GM12878 (cell line): Measurements from ENCODE around the gene DCTN5. TPM values are rescaled to one million over a fixed set of nuclear protein-coding genes. Genes with fewer than 3 reads are reported as not detected.

Experiments used
- ATAC-seq: fragments of 200-7000 bp; cut with Tn5 transposase; 3 replicates; pipeline ENCODE4 v1.9.1; 2020; ENCODE audit warnings: mild to moderate bottlenecking, moderate library complexity
- BruUV-seq: library from RNA; stranded (reverse); fragments of 400-500 nt; replicated peaks from 2 replicates; lab custom pipeline; 2021; lab: Mats Ljungman, UMichigan
- CTCF ChIA-PET: fragments of 300-600 bp; sonication (Branson Sonifier 250); formaldehyde crosslinking; extraction: SDS; loops from one replicate; lab custom pipeline; 2021; ENCODE audit warnings: inconsistent platforms; lab: Yijun Ruan, JAX
- POLR2A ChIA-PET: fragments of 350-600 bp; formaldehyde crosslinking; extraction: SDS; loops from one replicate; lab custom pipeline; 2021; ENCODE audit warnings: inconsistent platforms; lab: Charles Lee
- RAD21 ChIA-PET: fragments of 300-600 bp; sonication (Branson Sonifier 250); formaldehyde crosslinking; loops from one replicate; lab custom pipeline; 2023; ENCODE audit warnings: antibody characterized with exemption; ENCODE audit not compliant: unreplicated experiment; lab: Charles Lee
- SMC1A ChIA-PET: fragments of 300-600 bp; sonication (Branson Sonifier 250); formaldehyde crosslinking; loops from one replicate; lab custom pipeline; 2023; ENCODE audit not compliant: unreplicated experiment, uncharacterized antibody; lab: Charles Lee
- DNase-seq: peaks from one replicate; pipeline ENCODE4 v3.0.0-alpha.2; 2011; ENCODE audit warnings: low read depth, low spot score
- FAIRE-seq: peaks from 3 replicates; lab custom pipeline; 2011; peaks lifted over from hg19 to GRCh38; lab: Jason Lieb, UNC
- H2AFZ ChIP-seq: 2 replicates; pipeline ENCODE4 v1.6.0; 2011; ENCODE audit warnings: low read depth, low read length, control low read depth; ENCODE audit not compliant: control insufficient read depth
- H3K27ac ChIP-seq: 2 replicates; pipeline ENCODE4 v1.5.1; 2011; ENCODE audit warnings: control low read depth; ENCODE audit not compliant: control insufficient read depth, insufficient read depth
- H3K27me3 ChIP-seq, 2 experiments: replicated peaks in 1 of 2; 2 replicates each; pipeline versions ENCODE4 v1.6.0 to v1.6.1; 2011; ENCODE audit warnings: low read length in 1 of 2; ENCODE audit not compliant: control insufficient read depth in 2 of 2, insufficient read depth in 2 of 2
- H3K36me3 ChIP-seq, 2 experiments: 2 replicates each; pipeline ENCODE4 v1.5.1; 2011; ENCODE audit warnings: low read length in 1 of 2; ENCODE audit not compliant: control insufficient read depth in 2 of 2, insufficient read depth in 2 of 2
- H3K4me1 ChIP-seq: 2 replicates; pipeline ENCODE4 v1.6.1; 2011; ENCODE audit warnings: mild to moderate bottlenecking, low read length, moderate library complexity, mixed read lengths; ENCODE audit not compliant: control insufficient read depth, insufficient read depth
- H3K4me2 ChIP-seq: 2 replicates; pipeline ENCODE4 v1.6.0; 2011; ENCODE audit warnings: control low read depth; ENCODE audit not compliant: control insufficient read depth, insufficient read depth
- H3K4me3 ChIP-seq: fragments of 200-600 bp; sonication (generic); 2 replicates; pipeline ENCODE4 v1.5.1; 2016
- H3K79me2 ChIP-seq: 2 replicates; pipeline ENCODE4 v1.6.0; 2011; ENCODE audit warnings: low read length; ENCODE audit not compliant: control insufficient read depth, insufficient read depth
- H3K9ac ChIP-seq: 2 replicates; pipeline ENCODE4 v1.8.0; 2011; ENCODE audit warnings: low read length, control low read depth, mixed read lengths; ENCODE audit not compliant: control insufficient read depth, insufficient read depth
- H3K9me3 ChIP-seq: replicated peaks from 3 replicates; pipeline ENCODE4 v1.5.1; 2011; ENCODE audit warnings: mild to moderate bottlenecking, low read length; ENCODE audit not compliant: control insufficient read depth, insufficient read depth
- H4K20me1 ChIP-seq: 2 replicates; pipeline ENCODE4 v1.6.0; 2011; ENCODE audit not compliant: control insufficient read depth, insufficient read depth
- CHD1 ChIP-seq: IDR thresholded peaks from 2 replicates; pipeline ENCODE4 v1.6.1; 2012; ENCODE audit warnings: low read depth, low read length, improper control_type of control experiment
- EZH2 ChIP-seq: IDR thresholded peaks from 2 replicates; pipeline ENCODE4 v1.6.1; 2012; ENCODE audit warnings: low read depth, mild to moderate bottlenecking, control low read depth, inconsistent platforms, low read length, borderline replicate concordance; ENCODE audit not compliant: control insufficient read depth
- IKZF2 ChIP-seq, 2 experiments: fragments of 450-650 bp; IDR thresholded peaks; 2 replicates each; pipeline ENCODE4 v1.6.1; 2017; ENCODE audit warnings: mild to moderate bottlenecking in 2 of 2, moderate library complexity in 2 of 2
- IRF4 ChIP-seq: IDR thresholded peaks from 2 replicates; pipeline ENCODE4 v1.6.1; 2011; ENCODE audit warnings: low read depth, low read length
- KLF5 ChIP-seq: fragments of 450-650 bp; IDR thresholded peaks from 2 replicates; pipeline ENCODE4 v1.6.1; 2014; ENCODE audit warnings: mild to moderate bottlenecking; ENCODE audit not compliant: partially characterized antibody
- MXI1 ChIP-seq: fragments of 150-350 bp; IDR thresholded peaks from 2 replicates; pipeline ENCODE4 v1.6.1; 2011; ENCODE audit warnings: low read depth, mild to moderate bottlenecking, inconsistent platforms, low read length, improper control_type of control experiment
- MYC ChIP-seq: IDR thresholded peaks from 2 replicates; pipeline ENCODE4 v1.6.1; 2011; ENCODE audit warnings: mild to moderate bottlenecking, low read length, moderate library complexity, inconsistent platforms; ENCODE audit not compliant: insufficient read depth, insufficient replicate concordance, insufficient read length, severe bottlenecking
- NR2C2 ChIP-seq: IDR thresholded peaks from 2 replicates; pipeline ENCODE4 v1.6.1; 2011; ENCODE audit warnings: borderline replicate concordance, low read depth; ENCODE audit not compliant: control insufficient read depth, insufficient read length
- SMC3 ChIP-seq: IDR thresholded peaks from 2 replicates; pipeline ENCODE4 v1.6.1; 2011; ENCODE audit warnings: low read length, improper control_type of control experiment, borderline replicate concordance
- STAT3 ChIP-seq: IDR thresholded peaks from 2 replicates; pipeline ENCODE4 v1.6.1; 2011; ENCODE audit warnings: low read depth, low read length, improper control_type of control experiment
- ZNF207 ChIP-seq: fragments of 450-650 bp; IDR thresholded peaks from 2 replicates; pipeline ENCODE4 v1.6.1; 2014; ENCODE audit warnings: antibody characterized with exemption, mild to moderate bottlenecking, borderline replicate concordance
- WGBS: methylation state at CpG from one replicate; pipeline ENCODE4 v1.1.6; 2016; ENCODE audit warnings: low lambda C conversion rate; ENCODE audit not compliant: insufficient replicate concordance, insufficient coverage; ENCODE audit errors: missing lambda C conversion rate; 5-methylcytosine and 5-hydroxymethylcytosine counted together
- in situ Hi-C: fragments of 300-500 bp; cut with MboI; formaldehyde crosslinking; loops from 9 replicates; pipeline ENCODE4 v1.14.3; 2018; ENCODE audit warnings: mixed read lengths
- intact Hi-C: fragments of 100-400 bp; cut with micrococcal nuclease; formaldehyde crosslinking; loops from one replicate; pipeline ENCODE4 v1.14.2; 2022; ENCODE audit not compliant: unreplicated experiment
- polyA plus RNA-seq, 11 experiments: library from polyadenylated mRNA; depleted of rRNA in 4 of 11; unstranded in 6 of 11; stranded (reverse) in 5 of 11; fragments of >200 nt; fragmentation: Nextera tagmentation in 4 of 11; fragmentation: Illumina TruSeq in 1 of 11; extraction: Ambion mirVana in 4 of 11; extraction: Trizol in 1 of 11; gene quantifications; 1 replicate in 1 of 11; 2 replicates in 10 of 11; pipeline versions ENCODE4 v1.2.1 to v1.2.3, GENCODE V29; 2011 to 2016; ENCODE audit warnings: inconsistent platforms in 2 of 11, missing spikeins in 2 of 11, low read depth in 1 of 11
- total RNA-seq, 4 experiments: library from RNA; depleted of rRNA in 3 of 4; stranded (reverse); fragments of >200 nt in 3 of 4; fragmentation: Illumina TruSeq in 1 of 4; extraction: Trizol in 1 of 4; gene quantifications; 2 replicates each; pipeline versions ENCODE4 v1.2.1 to v1.2.3, GENCODE V29; 2013 to 2021
- TF ChIP-seq, protein P1 (sequence below): fragments of 450-650 bp; conservative IDR thresholded peaks from 2 replicates; pipeline ENCODE4 v1.6.1; 2017; ENCODE audit warnings: mild to moderate bottlenecking, moderate library complexity
- TF ChIP-seq, protein P2 (sequence below): IDR thresholded peaks from 2 replicates; pipeline ENCODE4 v1.6.1; 2011; ENCODE audit warnings: borderline replicate concordance, low read depth, mild to moderate bottlenecking, moderate library complexity, low read length; ENCODE audit not compliant: insufficient read depth, poor library complexity, severe bottlenecking
- TF ChIP-seq, protein P3 (sequence below): fragments of 450-650 bp; IDR thresholded peaks from 2 replicates; pipeline ENCODE4 v1.6.1; 2016; ENCODE audit warnings: mild to moderate bottlenecking

Gene DCTN5
- total and polyA plus RNA-seq, 10 of the 15 experiments (the other 5 are each of a cell fraction or from before 2014, with no cell fraction given): 49.1 to 153 (median 81.4) TPM

DNA sequence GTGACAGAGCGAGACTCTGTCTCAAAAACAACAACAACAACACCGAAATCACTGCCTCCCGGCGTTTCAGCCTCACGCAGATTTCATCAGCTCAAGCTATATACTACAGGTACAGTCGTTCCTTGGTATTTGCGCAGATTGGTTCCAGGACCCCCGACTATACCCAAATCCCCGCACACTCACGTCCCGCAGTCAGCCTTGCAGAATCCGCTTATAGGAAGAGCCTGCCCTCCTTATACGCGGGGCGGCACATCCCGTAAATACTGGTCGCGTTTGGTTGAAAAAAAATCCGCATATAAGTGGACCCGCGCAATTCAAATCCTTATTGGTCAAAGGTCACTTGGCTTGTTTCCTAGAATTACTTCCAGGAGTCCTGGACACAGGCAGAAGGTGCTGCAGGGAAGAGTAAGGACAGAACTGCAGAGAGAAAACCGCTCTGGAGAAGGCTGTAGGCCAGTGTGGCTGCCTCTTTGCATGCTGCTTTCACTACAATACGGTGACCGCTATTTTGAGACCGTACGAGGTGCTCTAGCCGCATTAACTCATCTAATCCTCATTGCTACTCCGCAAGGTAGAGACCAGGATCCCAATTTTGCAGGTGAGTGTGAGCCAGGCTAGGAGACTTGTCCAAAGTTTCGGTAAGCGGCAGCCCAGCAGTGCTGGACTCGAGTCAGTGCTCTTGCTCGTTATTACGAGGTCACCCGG is 45.9 kb upstream of the DCTN5 start:
- H3K4me3 ChIP-seq: peak overlapping the region; percentile 82
- RAD21 ChIA-PET: interaction anchor here (1.8 kb wide), 1 partner anchor 37 kb away, joined by 13 read pairs; the partner anchor contains the start of genes EARS2 and UBFD1
- intact Hi-C loops: loop anchor here (5.0 kb wide), 1 partner anchor 88 kb away; no protein-coding TSS in a partner anchor
- TF ChIP-seq, protein P1, sequence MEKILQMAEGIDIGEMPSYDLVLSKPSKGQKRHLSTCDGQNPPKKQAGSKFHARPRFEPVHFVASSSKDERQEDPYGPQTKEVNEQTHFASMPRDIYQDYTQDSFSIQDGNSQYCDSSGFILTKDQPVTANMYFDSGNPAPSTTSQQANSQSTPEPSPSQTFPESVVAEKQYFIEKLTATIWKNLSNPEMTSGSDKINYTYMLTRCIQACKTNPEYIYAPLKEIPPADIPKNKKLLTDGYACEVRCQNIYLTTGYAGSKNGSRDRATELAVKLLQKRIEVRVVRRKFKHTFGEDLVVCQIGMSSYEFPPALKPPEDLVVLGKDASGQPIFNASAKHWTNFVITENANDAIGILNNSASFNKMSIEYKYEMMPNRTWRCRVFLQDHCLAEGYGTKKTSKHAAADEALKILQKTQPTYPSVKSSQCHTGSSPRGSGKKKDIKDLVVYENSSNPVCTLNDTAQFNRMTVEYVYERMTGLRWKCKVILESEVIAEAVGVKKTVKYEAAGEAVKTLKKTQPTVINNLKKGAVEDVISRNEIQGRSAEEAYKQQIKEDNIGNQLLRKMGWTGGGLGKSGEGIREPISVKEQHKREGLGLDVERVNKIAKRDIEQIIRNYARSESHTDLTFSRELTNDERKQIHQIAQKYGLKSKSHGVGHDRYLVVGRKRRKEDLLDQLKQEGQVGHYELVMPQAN: no peak
- no peak for TF ChIP-seq KLF5
- TF ChIP-seq MXI1: no peak
- TF ChIP-seq SMC3: no peak
- TF ChIP-seq, protein P2, sequence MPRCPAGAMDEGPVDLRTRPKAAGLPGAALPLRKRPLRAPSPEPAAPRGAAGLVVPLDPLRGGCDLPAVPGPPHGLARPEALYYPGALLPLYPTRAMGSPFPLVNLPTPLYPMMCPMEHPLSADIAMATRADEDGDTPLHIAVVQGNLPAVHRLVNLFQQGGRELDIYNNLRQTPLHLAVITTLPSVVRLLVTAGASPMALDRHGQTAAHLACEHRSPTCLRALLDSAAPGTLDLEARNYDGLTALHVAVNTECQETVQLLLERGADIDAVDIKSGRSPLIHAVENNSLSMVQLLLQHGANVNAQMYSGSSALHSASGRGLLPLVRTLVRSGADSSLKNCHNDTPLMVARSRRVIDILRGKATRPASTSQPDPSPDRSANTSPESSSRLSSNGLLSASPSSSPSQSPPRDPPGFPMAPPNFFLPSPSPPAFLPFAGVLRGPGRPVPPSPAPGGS: no peak
- no peak for TF ChIP-seq MYC
- no peak for TF ChIP-seq ZNF207
- no peak for TF ChIP-seq IKZF2 (IDR thresholded peaks at IDR 0.05)
- no peak for TF ChIP-seq EZH2
- no peak for TF ChIP-seq NR2C2
- TF ChIP-seq, protein P3, sequence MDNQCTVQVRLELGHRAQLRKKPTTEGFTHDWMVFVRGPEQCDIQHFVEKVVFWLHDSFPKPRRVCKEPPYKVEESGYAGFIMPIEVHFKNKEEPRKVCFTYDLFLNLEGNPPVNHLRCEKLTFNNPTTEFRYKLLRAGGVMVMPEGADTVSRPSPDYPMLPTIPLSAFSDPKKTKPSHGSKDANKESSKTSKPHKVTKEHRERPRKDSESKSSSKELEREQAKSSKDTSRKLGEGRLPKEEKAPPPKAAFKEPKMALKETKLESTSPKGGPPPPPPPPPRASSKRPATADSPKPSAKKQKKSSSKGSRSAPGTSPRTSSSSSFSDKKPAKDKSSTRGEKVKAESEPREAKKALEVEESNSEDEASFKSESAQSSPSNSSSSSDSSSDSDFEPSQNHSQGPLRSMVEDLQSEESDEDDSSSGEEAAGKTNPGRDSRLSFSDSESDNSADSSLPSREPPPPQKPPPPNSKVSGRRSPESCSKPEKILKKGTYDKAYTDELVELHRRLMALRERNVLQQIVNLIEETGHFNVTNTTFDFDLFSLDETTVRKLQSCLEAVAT: no peak
- TF ChIP-seq IRF4: no peak
- no peak for TF ChIP-seq STAT3
- no peak for TF ChIP-seq CHD1

More for the DNA sequence above, 45.9 kb upstream of the DCTN5 start:
- ChIA-PET CTCF (no interaction called here), SMC1A (no interaction called here), POLR2A (no interaction called here)
- peak overlapping the region; percentile 89 for H3K9ac ChIP-seq
- H2AFZ ChIP-seq: peak overlapping the region; percentile 93
- ATAC-seq: peak; percentile 9
- H3K27ac ChIP-seq: peak overlapping the region; percentile 77
- no peaks in the 10 kb centered on the region for H3K27me3 ChIP-seq
- peaks cover 44% of the 10 kb centered on the region for H3K79me2 ChIP-seq
- in situ Hi-C loops: no loop called here
- FAIRE-seq: no peak
- 33% methylated on average over 34 of the region's 34 CpGs for WGBS
- peaks cover 16% of the 10 kb centered on the region for H3K4me1 ChIP-seq
- H3K9me3 ChIP-seq: no peaks in the 10 kb centered on the region
- H4K20me1 ChIP-seq: no peaks in the 10 kb centered on the region; the same call in 1 of the 2 replicates
- peak overlapping the region; percentile 64 for H3K4me2 ChIP-seq
- BruUV-seq: TSS peak; percentile 73
- no peak for DNase-seq
- H3K36me3 ChIP-seq: peaks cover 6 to 13% of the 10 kb centered on the region in 2 experiments
